HEK293 (cell line): ENCODE results near the gene SEMA3F.

Source experiments
- CTCF ChIA-PET: fragments of 350-600 bp; formaldehyde crosslinking; extraction: SDS; loops from one replicate; lab custom pipeline; 2021; ENCODE audit warnings: antibody characterized with exemption; lab: Yijun Ruan, JAX
- POLR2A ChIA-PET: fragments of 300-600 bp; formaldehyde crosslinking; extraction: SDS; loops from one replicate; lab custom pipeline; 2020; ENCODE audit warnings: antibody characterized with exemption, inconsistent platforms; lab: Yijun Ruan, JAX
- H3K27ac ChIP-seq: fragments of 200-500 bp; sonication (Bioruptor generic); 2 replicates; pipeline ENCODE4 v1.5.1; 2014; ENCODE audit warnings: low read depth, low read length, control low read depth, inconsistent platforms; ENCODE audit errors: extremely low read depth
- H3K36me3 ChIP-seq, 2 experiments: fragments of 200-500 bp in 1 of 2; sonication (Bioruptor generic) in 1 of 2; 1 replicate in 1 of 2; 2 replicates in 1 of 2; pipeline ENCODE4 v1.5.1; 2014 to 2017; ENCODE audit warnings: inconsistent platforms in 2 of 2, low read length in 2 of 2; ENCODE audit not compliant: control insufficient read depth in 2 of 2, insufficient read depth in 1 of 2
- H3K4me1 ChIP-seq: fragments of 200-500 bp; sonication (Bioruptor generic); 2 replicates; pipeline ENCODE4 v1.5.1; 2014; ENCODE audit warnings: mild to moderate bottlenecking, low read length, inconsistent platforms; ENCODE audit not compliant: control insufficient read depth, insufficient read depth
- H3K4me3 ChIP-seq: 2 replicates; pipeline ENCODE4 v1.5.1; 2011; ENCODE audit warnings: low read depth, mild to moderate bottlenecking, control low read depth, low read length, moderate library complexity
- H3K9me3 ChIP-seq: fragments of 200-500 bp; sonication (Bioruptor generic); 2 replicates; pipeline ENCODE4 v1.5.1; 2014; ENCODE audit warnings: low read depth, low read length, inconsistent platforms; ENCODE audit not compliant: control insufficient read depth, insufficient read depth
- BCL6B ChIP-seq: fragments of 450-650 bp; formaldehyde crosslinking; IDR thresholded peaks from 2 replicates; pipeline ENCODE4 v1.5.1; 2017; ENCODE audit warnings: missing biosample characterization, missing genetic modification characterization
- GLIS1 ChIP-seq: fragments of 450-650 bp; formaldehyde crosslinking; IDR thresholded peaks from 2 replicates; pipeline ENCODE4 v1.5.1; 2016; ENCODE audit warnings: missing biosample characterization, missing genetic modification characterization
- IKZF3 ChIP-seq: fragments of 450-650 bp; IDR thresholded peaks from 2 replicates; pipeline ENCODE4 v1.5.0; 2018; ENCODE audit warnings: missing biosample characterization, mild to moderate bottlenecking, missing genetic modification characterization, moderate library complexity
- RBAK ChIP-seq: fragments of 450-650 bp; formaldehyde crosslinking; IDR thresholded peaks from 2 replicates; pipeline ENCODE4 v1.5.1; 2016; ENCODE audit warnings: missing biosample characterization, missing genetic modification characterization
- REST ChIP-seq: fragments of 450-650 bp; formaldehyde crosslinking; IDR thresholded peaks from 2 replicates; pipeline ENCODE4 v1.5.1; 2016; ENCODE audit warnings: missing biosample characterization, missing genetic modification characterization
- SP2 ChIP-seq: fragments of 450-650 bp; formaldehyde crosslinking; IDR thresholded peaks from 2 replicates; pipeline ENCODE4 v1.5.1; 2016; ENCODE audit warnings: missing biosample characterization, missing genetic modification characterization
- YY2 ChIP-seq: fragments of 450-650 bp; formaldehyde crosslinking; IDR thresholded peaks from 2 replicates; pipeline ENCODE4 v1.5.1; 2016; ENCODE audit warnings: missing biosample characterization, missing genetic modification characterization
- ZBTB17 ChIP-seq: fragments of 450-650 bp; formaldehyde crosslinking; IDR thresholded peaks from 2 replicates; pipeline ENCODE4 v1.5.1; 2016; ENCODE audit warnings: missing biosample characterization, missing genetic modification characterization
- ZBTB49 ChIP-seq: fragments of 450-650 bp; formaldehyde crosslinking; IDR thresholded peaks from 2 replicates; pipeline ENCODE4 v1.5.1; 2016; ENCODE audit warnings: missing biosample characterization, missing genetic modification characterization, low read depth
- ZBTB6 ChIP-seq: fragments of 450-650 bp; formaldehyde crosslinking; IDR thresholded peaks from 2 replicates; pipeline ENCODE4 v1.5.1; 2017; ENCODE audit warnings: missing biosample characterization, missing genetic modification characterization
- ZIC2 ChIP-seq: fragments of 450-650 bp; formaldehyde crosslinking; IDR thresholded peaks from 2 replicates; pipeline ENCODE4 v1.5.1; 2016; ENCODE audit warnings: missing biosample characterization, missing genetic modification characterization
- ZNF112 ChIP-seq: fragments of 450-650 bp; formaldehyde crosslinking; IDR thresholded peaks from 2 replicates; pipeline ENCODE4 v1.5.0; 2017; ENCODE audit warnings: missing biosample characterization, missing genetic modification characterization
- ZNF133 ChIP-seq: fragments of 450-650 bp; formaldehyde crosslinking; IDR thresholded peaks from 2 replicates; pipeline ENCODE4 v1.5.1; 2016; ENCODE audit warnings: missing biosample characterization, missing genetic modification characterization
- ZNF148 ChIP-seq: fragments of 450-650 bp; formaldehyde crosslinking; IDR thresholded peaks from 2 replicates; pipeline ENCODE4 v1.5.0; 2017; ENCODE audit warnings: missing biosample characterization, missing genetic modification characterization, borderline replicate concordance
- ZNF513 ChIP-seq: fragments of 450-650 bp; IDR thresholded peaks from 2 replicates; pipeline ENCODE4 v1.5.1; 2018; ENCODE audit warnings: missing biosample characterization, missing genetic modification characterization
- ZSCAN16 ChIP-seq: fragments of 450-650 bp; formaldehyde crosslinking; IDR thresholded peaks from 2 replicates; pipeline ENCODE4 v1.5.1; 2016; ENCODE audit warnings: missing biosample characterization, missing genetic modification characterization
- ZSCAN5A ChIP-seq: fragments of 450-650 bp; formaldehyde crosslinking; IDR thresholded peaks from 2 replicates; pipeline ENCODE4 v1.5.1; 2016; ENCODE audit warnings: missing biosample characterization, missing genetic modification characterization

SEMA3F gene

GRCh38 chr3:50162034-50162883 is 7.1 kb downstream of the SEMA3F start:
- no peak overlapping the region for H3K27ac ChIP-seq
- ChIA-PET CTCF (no interaction called here), POLR2A (no interaction called here)
- H3K9me3 ChIP-seq: no peaks in the 10 kb centered on the region
- peaks cover 0 to 58% of the 10 kb centered on the region in 2 experiments; a peak in 1 of 3 replicates for H3K36me3 ChIP-seq
- no peak overlapping the region for H3K4me3 ChIP-seq
- TF ChIP-seq ZBTB6 (tag by site-specific recombination): no peak
- peak; percentile 80 for TF ChIP-seq ZIC2 (tag by site-specific recombination)
- no peak for TF ChIP-seq YY2 (tag by site-specific recombination)
- TF ChIP-seq GLIS1 (tag by site-specific recombination): peak; percentile 68
- TF ChIP-seq ZBTB49: no peak
- TF ChIP-seq BCL6B: no peak
- TF ChIP-seq IKZF3 (tag by site-specific recombination): no peak
- no peak for TF ChIP-seq ZSCAN16 (tag by site-specific recombination)
- no peak for TF ChIP-seq RBAK (tag by site-specific recombination)
- H3K4me1 ChIP-seq: peaks cover 10% of the 10 kb centered on the region

- no peak overlapping the region for H3K4me3 ChIP-seq
- ChIA-PET POLR2A (no interaction called here), CTCF (interaction anchor here (2.0 kb wide), 1 partner anchor 31 kb away, joined by 5 read pairs; no protein-coding TSS in a partner anchor)
- H3K4me1 ChIP-seq: peaks cover 10% of the 10 kb centered on the region
- no peaks in the 10 kb centered on the region for H3K9me3 ChIP-seq
- H3K27ac ChIP-seq: no peak overlapping the region
- H3K36me3 ChIP-seq: peaks cover 0 to 60% of the 10 kb centered on the region in 2 experiments; a peak in 1 of 3 replicates
- TF ChIP-seq YY2 (tag by site-specific recombination): no peak
- TF ChIP-seq ZSCAN5A (tag by site-specific recombination): no peak
- TF ChIP-seq ZBTB17 (tag by site-specific recombination): 0 out of 2 replicates have a peak, but pooled peaks have one; percentile 25
- TF ChIP-seq SP2: no peak
- no peak for TF ChIP-seq ZNF513 (tag by site-specific recombination)
- TF ChIP-seq ZNF148 (tag by site-specific recombination): no peak
- no peak for TF ChIP-seq ZNF133 (tag by site-specific recombination)
- no peak for TF ChIP-seq REST (tag by site-specific recombination)
- TF ChIP-seq ZNF112 (tag by site-specific recombination): no peak
Observed at GRCh38 chr3:50163572-50164455, 8.7 kb downstream of the SEMA3F start.
